ENCODE results near the gene BTBD9. TPM values are rescaled to one million over a fixed set of nuclear protein-coding genes. Genes with fewer than 3 reads are reported as not detected.

BTBD9 gene
- total RNA-seq, 4 donors from 2014 or later = 10.6 to 16.6 (median 15.1) TPM

- intact Hi-C loops (cut with DNase I; ENCODE audit: low total_unique reads) = no loop called here
- 93 to 100% methylated on average over 1 of the region's 1 CpG for WGBS, 2 donors
- H3K4me3 ChIP-seq (ENCODE audit: low read depth, poor library complexity, severe bottlenecking) = no peak overlapping the region
- no peak for TF ChIP-seq CTCF (IDR thresholded peaks at IDR 0.05)
- TF ChIP-seq POLR2A (IDR thresholded peaks at IDR 0.05) = no peak
- no peak for DNase-seq (ENCODE audit: low spot score in 2 of 2)
These were observed 17.2 kb upstream of the BTBD9 start for GRCh38 chr6:38656896-38657295.

DNA sequence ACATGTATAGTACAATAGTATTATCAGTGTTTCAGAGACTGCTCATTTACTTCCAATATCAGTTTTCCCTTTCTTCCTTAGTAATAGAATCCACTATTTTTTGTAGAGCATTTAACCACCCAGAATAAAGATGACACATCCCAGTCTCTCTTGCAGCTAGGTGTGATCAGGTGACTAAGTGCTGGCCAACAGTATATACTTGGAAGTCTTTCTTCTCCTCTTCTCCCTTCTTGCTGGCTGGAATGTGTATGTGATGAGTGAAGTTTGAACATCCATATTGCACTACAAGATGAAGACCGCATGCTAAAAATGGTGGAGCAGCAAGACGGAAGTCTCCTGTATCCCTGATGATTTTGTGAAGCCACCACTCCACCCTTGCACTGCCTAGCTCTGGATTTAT, 14.5 kb upstream of the BTBD9 start:
- no peak for DNase-seq (ENCODE audit: low spot score in 2 of 2)
- intact Hi-C loops (cut with DNase I; ENCODE audit: low total_unique reads) = no loop called here
- TF ChIP-seq POLR2A (IDR thresholded peaks at IDR 0.05) (no peak), CTCF (IDR thresholded peaks at IDR 0.05) (no peak)
- WGBS, 2 donors = 98 to 100% methylated on average over 2 of the region's 2 CpGs
- no peak overlapping the region for H3K4me3 ChIP-seq (ENCODE audit: low read depth, poor library complexity, severe bottlenecking)

DNA sequence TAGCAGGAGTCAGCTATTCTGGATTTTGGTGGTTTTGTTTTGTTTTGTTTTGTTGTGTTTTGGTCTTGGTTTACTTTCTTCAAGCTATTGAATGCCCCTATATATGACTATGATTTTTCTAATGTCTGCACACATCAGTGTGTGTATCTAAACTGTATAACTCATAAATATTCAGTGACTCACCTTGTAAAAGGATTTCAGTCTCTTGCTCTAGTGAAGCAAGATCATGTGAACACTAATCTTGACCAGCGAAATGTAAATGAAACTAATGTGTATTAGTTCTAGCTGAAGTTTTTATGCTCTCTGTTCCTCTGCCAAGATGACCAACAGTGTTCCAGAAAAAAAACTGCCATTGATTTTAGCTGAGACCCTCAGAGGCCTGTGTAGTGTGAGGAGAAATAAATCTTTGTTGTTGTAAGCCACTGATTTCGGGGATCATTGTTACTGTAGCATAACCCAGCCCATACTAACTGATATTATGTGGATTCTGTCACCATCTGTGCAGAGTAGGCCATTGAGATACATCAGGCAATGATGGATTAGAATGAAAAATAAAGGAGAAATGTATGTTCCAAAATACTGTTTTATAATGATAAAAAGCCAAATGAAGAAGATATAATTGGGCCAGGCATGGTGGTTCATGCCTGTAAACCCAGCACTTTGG, 11.5 kb upstream of the BTBD9 start:
- 94 to 99% methylated on average over 2 of the region's 2 CpGs for WGBS, 2 donors
- intact Hi-C loops (cut with DNase I; ENCODE audit: low total_unique reads) = no loop called here
- no peak for DNase-seq (ENCODE audit: low spot score in 2 of 2)
- H3K4me3 ChIP-seq (ENCODE audit: low read depth, poor library complexity, severe bottlenecking) = no peak overlapping the region
- TF ChIP-seq CTCF (IDR thresholded peaks at IDR 0.05) = no peak
- TF ChIP-seq POLR2A (IDR thresholded peaks at IDR 0.05) = no peak

DNA sequence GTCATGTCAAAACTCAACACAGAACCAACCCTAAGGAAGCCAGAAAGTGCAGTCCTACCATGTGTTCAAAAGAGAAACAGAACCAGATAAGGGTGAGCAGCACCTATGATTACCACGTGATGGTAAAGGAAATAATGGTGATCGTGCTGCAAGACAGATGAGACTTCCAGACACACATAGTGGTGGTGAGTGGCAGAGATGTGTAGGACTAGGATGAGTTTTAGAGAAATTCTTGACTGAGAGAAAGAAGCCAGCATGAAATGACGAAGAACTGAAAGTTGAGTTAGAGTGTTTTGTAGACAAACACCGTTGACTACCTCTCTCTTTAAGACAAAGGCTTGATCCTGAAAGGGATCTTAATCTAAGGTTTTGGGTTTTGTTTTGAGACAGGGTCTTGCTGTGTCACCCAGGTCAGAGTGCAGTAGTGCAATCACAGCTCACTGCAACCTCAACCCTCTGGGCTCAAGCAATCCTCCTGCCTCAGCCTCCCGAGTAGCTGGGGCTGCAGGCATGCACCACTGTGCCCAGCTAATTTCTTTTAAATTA, 10.6 kb upstream of the BTBD9 start:
- H3K4me3 ChIP-seq (ENCODE audit: low read depth, poor library complexity, severe bottlenecking) = no peak overlapping the region
- intact Hi-C loops (cut with DNase I; ENCODE audit: low total_unique reads) = no loop called here
- TF ChIP-seq POLR2A (IDR thresholded peaks at IDR 0.05) (no peak), CTCF (IDR thresholded peaks at IDR 0.05) (no peak)
- no peak for DNase-seq (ENCODE audit: low spot score in 2 of 2)
- WGBS, 2 donors = 83 to 96% methylated on average over 5 of the region's 5 CpGs

- no peak overlapping the region for H3K4me3 ChIP-seq (ENCODE audit: low read depth, poor library complexity, severe bottlenecking)
- no peak for TF ChIP-seq POLR2A (IDR thresholded peaks at IDR 0.05)
- TF ChIP-seq CTCF (IDR thresholded peaks at IDR 0.05) = no peak
- no peak for DNase-seq (ENCODE audit: low spot score in 2 of 2)
- intact Hi-C loops (cut with DNase I; ENCODE audit: low total_unique reads) = no loop called here
- 89 to 96% methylated on average over 2 of the region's 2 CpGs for WGBS, 2 donors
These were observed 10.0 kb upstream of the BTBD9 start for GRCh38 chr6:38649744-38650143.

DNA sequence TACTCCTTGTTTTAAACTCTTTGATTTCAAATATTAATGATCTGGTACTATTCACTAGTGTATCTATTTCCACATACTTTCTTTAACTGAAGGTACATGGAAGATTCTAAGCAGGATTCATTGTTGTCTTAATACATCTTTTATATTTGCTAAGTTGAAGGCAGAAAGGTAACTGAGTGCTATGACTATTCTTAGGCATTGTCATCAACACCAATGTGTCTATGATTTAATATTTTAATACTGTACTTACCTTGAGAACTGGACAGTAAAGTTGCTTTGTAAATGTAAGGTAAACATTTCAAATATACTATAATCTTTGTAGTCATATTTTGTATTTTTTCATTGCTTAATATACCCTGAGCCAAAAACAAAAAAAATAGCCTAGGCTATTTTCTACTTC, 8.9 kb upstream of the BTBD9 start:
- intact Hi-C loops (cut with DNase I; ENCODE audit: low total_unique reads) = no loop called here
- no peak for DNase-seq (ENCODE audit: low spot score in 2 of 2)
- no peak overlapping the region for H3K4me3 ChIP-seq (ENCODE audit: low read depth, poor library complexity, severe bottlenecking)
- TF ChIP-seq POLR2A (IDR thresholded peaks at IDR 0.05) (no peak), CTCF (IDR thresholded peaks at IDR 0.05) (no peak)

All from lower leg skin (tissue), 4 donors.